ENCODE data around the gene ZSWIM7. TPM values are rescaled to one million over a fixed set of nuclear protein-coding genes. Genes with fewer than 3 reads are reported as not detected.

ZSWIM7 gene
- total RNA-seq, 1 donor from 2014 or later = 43.9 TPM

DNA sequence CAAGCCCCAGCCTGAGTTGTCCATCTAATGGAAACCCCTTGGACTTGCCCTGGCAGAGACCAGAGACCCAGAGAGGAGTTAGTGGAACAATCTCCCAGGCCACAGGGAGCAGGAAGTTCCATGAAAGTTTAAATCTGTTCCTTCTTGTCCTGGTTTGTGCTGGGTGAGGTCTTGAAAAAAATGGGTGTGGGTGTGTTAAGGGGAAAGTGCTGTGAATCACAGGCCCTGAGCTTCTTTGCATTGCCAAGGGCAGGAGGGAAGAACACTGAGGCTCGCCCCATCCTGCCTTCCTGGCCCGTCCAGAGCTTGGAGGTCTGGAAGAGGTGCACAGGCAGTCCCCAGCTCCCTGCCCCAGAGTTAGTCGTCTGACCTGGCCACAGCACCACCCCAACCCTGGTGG is 52.2 kb downstream of the ZSWIM7 start:
- no peak for DNase-seq (ENCODE audit: low spot score)
- H3K4me1 Mint-ChIP-seq = peaks cover 20% of the 10 kb centered on the region
- H3K79me2 ChIP-seq (ENCODE audit: low read depth) = no peaks in the 10 kb centered on the region
- H3K27ac Mint-ChIP-seq = no peak overlapping the region
- no peaks in the 10 kb centered on the region for H3K9me3 Mint-ChIP-seq
- no peak overlapping the region for H2AFZ ChIP-seq (replicated peaks)
- no peaks in the 10 kb centered on the region for H3K36me3 ChIP-seq
- H4K20me1 ChIP-seq (ENCODE audit: low read depth) = no peaks in the 10 kb centered on the region
- no peak overlapping the region for H3K4me3 Mint-ChIP-seq
- H3K9me3 ChIP-seq (ENCODE audit: low read depth) = no peaks in the 10 kb centered on the region
- TF ChIP-seq EZH2phosphoT487 (IDR thresholded peaks at IDR 0.05) (no peak), EZH2 (IDR thresholded peaks at IDR 0.05) (no peak)
- TF ChIP-seq, protein P1, sequence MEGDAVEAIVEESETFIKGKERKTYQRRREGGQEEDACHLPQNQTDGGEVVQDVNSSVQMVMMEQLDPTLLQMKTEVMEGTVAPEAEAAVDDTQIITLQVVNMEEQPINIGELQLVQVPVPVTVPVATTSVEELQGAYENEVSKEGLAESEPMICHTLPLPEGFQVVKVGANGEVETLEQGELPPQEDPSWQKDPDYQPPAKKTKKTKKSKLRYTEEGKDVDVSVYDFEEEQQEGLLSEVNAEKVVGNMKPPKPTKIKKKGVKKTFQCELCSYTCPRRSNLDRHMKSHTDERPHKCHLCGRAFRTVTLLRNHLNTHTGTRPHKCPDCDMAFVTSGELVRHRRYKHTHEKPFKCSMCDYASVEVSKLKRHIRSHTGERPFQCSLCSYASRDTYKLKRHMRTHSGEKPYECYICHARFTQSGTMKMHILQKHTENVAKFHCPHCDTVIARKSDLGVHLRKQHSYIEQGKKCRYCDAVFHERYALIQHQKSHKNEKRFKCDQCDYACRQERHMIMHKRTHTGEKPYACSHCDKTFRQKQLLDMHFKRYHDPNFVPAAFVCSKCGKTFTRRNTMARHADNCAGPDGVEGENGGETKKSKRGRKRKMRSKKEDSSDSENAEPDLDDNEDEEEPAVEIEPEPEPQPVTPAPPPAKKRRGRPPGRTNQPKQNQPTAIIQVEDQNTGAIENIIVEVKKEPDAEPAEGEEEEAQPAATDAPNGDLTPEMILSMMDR (IDR thresholded peaks at IDR 0.05) = no peak
- peaks cover 34% of the 10 kb centered on the region for H3K27me3 Mint-ChIP-seq (ENCODE audit: insufficient read depth, low read depth)
- H3F3A ChIP-seq (ENCODE audit: low read depth) = peaks cover 2% of the 10 kb centered on the region
- no peaks in the 10 kb centered on the region for H3K4me1 ChIP-seq
- H3K4me3 ChIP-seq = no peak overlapping the region
- H3K36me3 Mint-ChIP-seq = no peaks in the 10 kb centered on the region
- H3K4me2 ChIP-seq = no peak overlapping the region
- H3K27me3 ChIP-seq = peaks cover 54% of the 10 kb centered on the region
- H3K9ac ChIP-seq = no peak overlapping the region
- no peak overlapping the region for H3K27ac ChIP-seq

DNA sequence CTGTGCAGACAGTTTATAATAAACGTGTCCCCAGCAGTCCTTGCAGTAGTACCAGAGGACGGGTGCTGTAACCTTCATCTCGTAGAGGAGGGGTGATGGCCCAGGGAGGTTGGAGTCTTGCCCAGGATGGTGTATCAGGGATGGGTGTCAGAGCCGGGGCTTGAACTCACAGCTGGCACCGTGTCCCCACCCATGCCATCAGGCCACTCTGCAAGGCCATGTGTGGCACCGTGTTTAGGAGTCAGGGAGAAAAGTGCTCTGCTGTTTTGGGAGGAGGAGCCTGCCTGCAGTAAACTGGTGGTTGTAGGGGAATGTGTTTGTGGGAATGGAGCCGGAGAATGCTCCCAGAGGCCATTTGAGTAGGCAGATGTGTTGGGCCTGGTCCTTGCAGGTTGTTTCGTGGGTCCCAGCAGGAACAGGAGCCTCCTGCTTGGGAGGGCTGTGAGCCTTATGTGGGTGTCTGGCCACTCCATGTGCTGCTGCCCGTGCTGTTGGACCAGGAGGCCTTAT is 52.8 kb downstream of the ZSWIM7 start:
- H3K27ac ChIP-seq = no peak overlapping the region
- no peaks in the 10 kb centered on the region for H4K20me1 ChIP-seq (ENCODE audit: low read depth)
- DNase-seq (ENCODE audit: low spot score) = no peak
- H3K4me2 ChIP-seq = no peak overlapping the region
- no peak overlapping the region for H3K4me3 ChIP-seq
- H3K9ac ChIP-seq = no peak overlapping the region
- Mint-ChIP-seq H3K9me3 (peaks cover 2% of the 10 kb centered on the region), H3K27ac (no peak overlapping the region), H3K4me3 (peak overlapping the region; percentile 80), H3K36me3 (no peaks in the 10 kb centered on the region), H3K4me1 (peaks cover 20% of the 10 kb centered on the region), H3K27me3 (ENCODE audit: insufficient read depth, low read depth) (peaks cover 38% of the 10 kb centered on the region)
- peaks cover 2% of the 10 kb centered on the region for H3F3A ChIP-seq (ENCODE audit: low read depth)
- peaks cover 54% of the 10 kb centered on the region for H3K27me3 ChIP-seq
- no peaks in the 10 kb centered on the region for H3K36me3 ChIP-seq
- TF ChIP-seq, protein P1 (IDR thresholded peaks at IDR 0.05) = no peak
- TF ChIP-seq EZH2phosphoT487 (IDR thresholded peaks at IDR 0.05) = no peak
- no peak for TF ChIP-seq EZH2 (IDR thresholded peaks at IDR 0.05)
- H2AFZ ChIP-seq (replicated peaks) = no peak overlapping the region
- no peaks in the 10 kb centered on the region for H3K9me3 ChIP-seq (ENCODE audit: low read depth)
- H3K79me2 ChIP-seq (ENCODE audit: low read depth) = no peaks in the 10 kb centered on the region
- no peaks in the 10 kb centered on the region for H3K4me1 ChIP-seq

DNA sequence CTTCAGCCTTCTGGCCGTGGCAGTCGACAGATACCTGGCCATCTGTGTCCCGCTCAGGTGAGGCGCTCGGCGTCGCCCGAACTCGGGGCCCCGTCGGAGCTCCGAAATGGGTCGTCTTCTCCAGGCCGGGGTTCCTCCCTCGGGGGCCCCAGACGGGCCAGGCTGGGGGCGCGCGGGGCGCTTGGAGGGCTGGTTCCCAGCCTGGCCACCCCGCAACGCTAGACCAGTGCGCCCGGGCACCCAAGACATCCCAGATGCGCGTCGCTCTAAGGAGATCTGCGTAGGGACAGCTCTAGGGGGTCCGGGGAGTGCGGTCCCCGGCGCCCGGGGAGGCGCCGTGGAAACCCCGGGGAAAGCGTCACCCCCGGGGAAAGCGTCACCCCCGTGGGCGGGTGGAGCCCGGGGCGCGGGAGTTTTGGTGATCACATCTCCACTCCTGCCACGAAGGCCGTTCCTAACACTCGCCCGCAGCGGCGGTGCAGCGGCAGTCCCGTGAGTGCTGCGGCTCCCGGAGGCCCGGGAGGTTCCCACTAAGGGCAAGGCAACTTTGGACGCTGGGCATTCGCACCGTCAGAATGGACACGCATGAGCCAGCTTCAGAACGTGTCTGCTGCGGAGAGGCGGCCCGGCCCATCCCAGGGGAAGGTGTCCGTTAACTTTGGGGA is 53.8 kb downstream of the ZSWIM7 start:
- Histone ChIP-seq H3K27me3 (peaks cover 54% of the 10 kb centered on the region), H3K4me1 (no peaks in the 10 kb centered on the region), H3K9me3 (ENCODE audit: low read depth) (no peaks in the 10 kb centered on the region), H3K4me3 (peak overlapping the region; percentile 70), H3K79me2 (ENCODE audit: low read depth) (no peaks in the 10 kb centered on the region), H3K36me3 (no peaks in the 10 kb centered on the region), H3K4me2 (peak overlapping the region; percentile 93), H4K20me1 (ENCODE audit: low read depth) (no peaks in the 10 kb centered on the region), H3K27ac (no peak overlapping the region), H3F3A (ENCODE audit: low read depth) (peaks cover 2% of the 10 kb centered on the region), H2AFZ (replicated peaks) (peak overlapping the region; percentile 98), H3K9ac (no peak overlapping the region)
- TF ChIP-seq EZH2 (IDR thresholded peaks at IDR 0.05) = peak; percentile 73
- peak; percentile 70 for TF ChIP-seq EZH2phosphoT487 (IDR thresholded peaks at IDR 0.05)
- TF ChIP-seq, protein P1 (IDR thresholded peaks at IDR 0.05) = no peak
- Mint-ChIP-seq H3K4me3 (peak overlapping the region; percentile 83), H3K27me3 (ENCODE audit: insufficient read depth, low read depth) (peaks cover 38% of the 10 kb centered on the region), H3K27ac (no peak overlapping the region), H3K9me3 (peaks cover 2% of the 10 kb centered on the region), H3K36me3 (no peaks in the 10 kb centered on the region), H3K4me1 (peaks cover 20% of the 10 kb centered on the region)
- peak; percentile 56 for DNase-seq (ENCODE audit: low spot score)
